ENCODE measurements around the gene TBL2.

GRCh38 chr7:73597978-73598782 is 19.8 kb upstream of the TBL2 start:
- TF ChIP-seq, protein P1, sequence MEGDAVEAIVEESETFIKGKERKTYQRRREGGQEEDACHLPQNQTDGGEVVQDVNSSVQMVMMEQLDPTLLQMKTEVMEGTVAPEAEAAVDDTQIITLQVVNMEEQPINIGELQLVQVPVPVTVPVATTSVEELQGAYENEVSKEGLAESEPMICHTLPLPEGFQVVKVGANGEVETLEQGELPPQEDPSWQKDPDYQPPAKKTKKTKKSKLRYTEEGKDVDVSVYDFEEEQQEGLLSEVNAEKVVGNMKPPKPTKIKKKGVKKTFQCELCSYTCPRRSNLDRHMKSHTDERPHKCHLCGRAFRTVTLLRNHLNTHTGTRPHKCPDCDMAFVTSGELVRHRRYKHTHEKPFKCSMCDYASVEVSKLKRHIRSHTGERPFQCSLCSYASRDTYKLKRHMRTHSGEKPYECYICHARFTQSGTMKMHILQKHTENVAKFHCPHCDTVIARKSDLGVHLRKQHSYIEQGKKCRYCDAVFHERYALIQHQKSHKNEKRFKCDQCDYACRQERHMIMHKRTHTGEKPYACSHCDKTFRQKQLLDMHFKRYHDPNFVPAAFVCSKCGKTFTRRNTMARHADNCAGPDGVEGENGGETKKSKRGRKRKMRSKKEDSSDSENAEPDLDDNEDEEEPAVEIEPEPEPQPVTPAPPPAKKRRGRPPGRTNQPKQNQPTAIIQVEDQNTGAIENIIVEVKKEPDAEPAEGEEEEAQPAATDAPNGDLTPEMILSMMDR (conservative IDR thresholded peaks at IDR 0.05; ENCODE audit: low read depth, low read length) = no peak
- TF ChIP-seq EZH2phosphoT487 (IDR thresholded peaks at IDR 0.05; ENCODE audit: borderline replicate concordance, low read length) = no peak

Data from PC-3 (cell line).